K562 (cell line): Measurements from ENCODE around the gene KLK10. TPM values are rescaled to one million over a fixed set of nuclear protein-coding genes. Genes with fewer than 3 reads are reported as not detected.

Experiments
- ASH1L ChIP-seq: fragments of 450-650 bp; IDR thresholded peaks from 2 replicates; pipeline ENCODE4 v1.6.1; 2018; ENCODE audit warnings: borderline replicate concordance, mild to moderate bottlenecking, low read depth; ENCODE audit not compliant: partially characterized antibody
- BMI1 ChIP-seq: fragments of 150-350 bp; IDR thresholded peaks from 2 replicates; pipeline ENCODE4 v1.6.1; 2014; ENCODE audit warnings: low read length
- DDX20 ChIP-seq: fragments of 450-650 bp; IDR thresholded peaks from 2 replicates; pipeline ENCODE4 v1.6.1; 2016; ENCODE audit warnings: missing genetic modification characterization, low read depth, mild to moderate bottlenecking, missing compliant biosample characterization, moderate library complexity
- FIP1L1 ChIP-seq: fragments of 200-400 bp; formaldehyde crosslinking; IDR thresholded peaks from 2 replicates; pipeline ENCODE4 v1.6.1; 2018; ENCODE audit warnings: mild to moderate bottlenecking, low read depth, low read length; ENCODE audit not compliant: poor library complexity, severe bottlenecking
- HINFP ChIP-seq: fragments of 450-650 bp; conservative IDR thresholded peaks from 2 replicates; pipeline ENCODE4 v1.6.1; 2016; ENCODE audit warnings: missing genetic modification characterization, low read depth, mild to moderate bottlenecking, control low read depth, missing compliant biosample characterization
- KDM1A ChIP-seq, 2 experiments: fragments of 450-650 bp; IDR thresholded peaks; 2 replicates each; pipeline ENCODE4 v1.6.1; 2016; ENCODE audit warnings: mild to moderate bottlenecking in 2 of 2
- KHSRP ChIP-seq: fragments of 450-650 bp; IDR thresholded peaks from 2 replicates; pipeline ENCODE4 v1.6.1; 2017
- MEF2D ChIP-seq: conservative IDR thresholded peaks from 2 replicates; pipeline ENCODE4 v1.6.1; 2016; ENCODE audit warnings: low read depth, missing genetic modification characterization, missing compliant biosample characterization
- MYNN ChIP-seq, 2 experiments: sonication (generic); formaldehyde crosslinking in 1 of 2; IDR thresholded peaks; 2 replicates each; pipeline versions ENCODE4 v1.5.0 to v1.6.1; 2016 to 2020; ENCODE audit warnings: antibody characterized with exemption in 1 of 2, missing genetic modification reagents in 1 of 2
- NEUROD1 ChIP-seq: fragments of 150-350 bp; IDR thresholded peaks from 2 replicates; pipeline ENCODE4 v1.6.1; 2014; ENCODE audit warnings: borderline replicate concordance, low read length, low read depth; ENCODE audit not compliant: partially characterized antibody
- NR2C1 ChIP-seq, 2 experiments: fragments of 450-650 bp; IDR thresholded peaks; 2 replicates each; pipeline ENCODE4 v1.6.1; 2017; ENCODE audit warnings: mild to moderate bottlenecking in 2 of 2, antibody characterized with exemption in 1 of 2, inconsistent platforms in 1 of 2, missing compliant biosample characterization in 1 of 2, missing genetic modification characterization in 1 of 2
- RBM15 ChIP-seq: fragments of 200-400 bp; formaldehyde crosslinking; IDR thresholded peaks from 2 replicates; pipeline ENCODE4 v1.6.1; 2018; ENCODE audit warnings: mild to moderate bottlenecking, low read length, moderate library complexity; ENCODE audit not compliant: insufficient read depth
- SAFB2 ChIP-seq: fragments of 200-400 bp; formaldehyde crosslinking; IDR thresholded peaks from 2 replicates; pipeline ENCODE4 v1.6.1; 2018; ENCODE audit warnings: borderline replicate concordance, low read length, low read depth, moderate library complexity; ENCODE audit not compliant: severe bottlenecking
- SMARCA4 ChIP-seq: fragments of 450-650 bp; IDR thresholded peaks from 2 replicates; pipeline ENCODE4 v1.6.1; 2016
- TEAD1 ChIP-seq, 2 experiments: fragments of 450-650 bp in 1 of 2; sonication (generic) in 1 of 2; formaldehyde crosslinking; IDR thresholded peaks; 2 replicates each; pipeline versions ENCODE4 v1.4.0 to v1.8.0; 2020 to 2022; ENCODE audit warnings: mild to moderate bottlenecking in 2 of 2, missing genetic modification reagents in 1 of 2
- ZNF395 ChIP-seq: fragments of 200-800 bp; sonication (Bioruptor generic); IDR thresholded peaks from 2 replicates; pipeline ENCODE4 v1.6.1; 2017; ENCODE audit warnings: missing genetic modification characterization, missing compliant biosample characterization
- ZNF778 ChIP-seq: fragments of 450-650 bp; formaldehyde crosslinking; IDR thresholded peaks from 2 replicates; pipeline ENCODE4 v1.4.0; 2020; ENCODE audit warnings: mild to moderate bottlenecking, moderate library complexity
- ZNF785 ChIP-seq: fragments of 250-450 bp; sonication (Bioruptor Pico); IDR thresholded peaks from 2 replicates; pipeline ENCODE4 v1.4.0; 2020; ENCODE audit warnings: mild to moderate bottlenecking
- polyA plus RNA-seq, 8 experiments: library from polyadenylated mRNA; depleted of rRNA in 4 of 8; stranded (reverse) in 5 of 8; unstranded in 3 of 8; fragments of >200 nt; fragmentation: Nextera tagmentation in 2 of 8; fragmentation: Illumina TruSeq in 1 of 8; extraction: Ambion mirVana in 2 of 8; extraction: Trizol in 1 of 8; gene quantifications; 2 replicates each; pipeline versions ENCODE4 v1.2.1 to v1.2.3, GENCODE V29; 2011 to 2014; ENCODE audit warnings: inconsistent platforms in 1 of 8, missing spikeins in 1 of 8
- total RNA-seq, 7 experiments: library from RNA; depleted of rRNA in 6 of 7; stranded (reverse); fragments of >200 nt in 6 of 7; fragmentation: Illumina TruSeq in 2 of 7; extraction: Trizol in 2 of 7; gene quantifications; 2 replicates each; pipeline versions ENCODE4 v1.2.1 to v1.2.3, GENCODE V29; 2011 to 2021; ENCODE audit warnings: low replicate concordance in 1 of 7
- TF ChIP-seq, protein P1 (sequence below): fragments of 150-350 bp; conservative IDR thresholded peaks from 2 replicates; pipeline ENCODE4 v1.6.1; 2014; ENCODE audit warnings: low read length
- TF ChIP-seq, protein P2 (sequence below): fragments of 450-650 bp; IDR thresholded peaks from 2 replicates; pipeline ENCODE4 v1.6.1; 2016
- TF ChIP-seq, protein P3 (sequence below): sonication (generic); formaldehyde crosslinking; IDR thresholded peaks from 2 replicates; pipeline ENCODE4 v1.8.0; 2022; ENCODE audit warnings: mild to moderate bottlenecking, missing genetic modification reagents

KLK10 gene
- total and polyA plus RNA-seq, 9 of the 15 experiments (the other 6 are each of a cell fraction or from before 2014, with no cell fraction given), result 0.11 TPM; not detected in 8

GRCh38 chr19:51029718-51030117, 10.2 kb upstream of the KLK10 start (continued):
- TF ChIP-seq, protein P1, sequence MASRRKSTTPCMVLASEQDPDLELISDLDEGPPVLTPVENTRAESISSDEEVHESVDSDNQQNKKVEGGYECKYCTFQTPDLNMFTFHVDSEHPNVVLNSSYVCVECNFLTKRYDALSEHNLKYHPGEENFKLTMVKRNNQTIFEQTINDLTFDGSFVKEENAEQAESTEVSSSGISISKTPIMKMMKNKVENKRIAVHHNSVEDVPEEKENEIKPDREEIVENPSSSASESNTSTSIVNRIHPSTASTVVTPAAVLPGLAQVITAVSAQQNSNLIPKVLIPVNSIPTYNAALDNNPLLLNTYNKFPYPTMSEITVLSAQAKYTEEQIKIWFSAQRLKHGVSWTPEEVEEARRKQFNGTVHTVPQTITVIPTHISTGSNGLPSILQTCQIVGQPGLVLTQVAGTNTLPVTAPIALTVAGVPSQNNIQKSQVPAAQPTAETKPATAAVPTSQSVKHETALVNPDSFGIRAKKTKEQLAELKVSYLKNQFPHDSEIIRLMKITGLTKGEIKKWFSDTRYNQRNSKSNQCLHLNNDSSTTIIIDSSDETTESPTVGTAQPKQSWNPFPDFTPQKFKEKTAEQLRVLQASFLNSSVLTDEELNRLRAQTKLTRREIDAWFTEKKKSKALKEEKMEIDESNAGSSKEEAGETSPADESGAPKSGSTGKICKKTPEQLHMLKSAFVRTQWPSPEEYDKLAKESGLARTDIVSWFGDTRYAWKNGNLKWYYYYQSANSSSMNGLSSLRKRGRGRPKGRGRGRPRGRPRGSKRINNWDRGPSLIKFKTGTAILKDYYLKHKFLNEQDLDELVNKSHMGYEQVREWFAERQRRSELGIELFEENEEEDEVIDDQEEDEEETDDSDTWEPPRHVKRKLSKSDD, result no peak
- TF ChIP-seq SAFB2 (no peak), ZNF395 (CRISPR knock-in tag) (no peak), NEUROD1 (peak; percentile 24), TEAD1 (CRISPR knock-in tag; IDR thresholded peaks at IDR 0.05) (no peak), HINFP (tag) (no peak), SMARCA4 (no peak), ASH1L (peak; percentile 69), KDM1A (IDR thresholded peaks at IDR 0.05) (no peak), ZNF785 (CRISPR knock-in tag) (no peak), FIP1L1 (no peak), KHSRP (no peak), RBM15 (no peak), NR2C1 (IDR thresholded peaks at IDR 0.05) (no peak), NR2C1 (tag; IDR thresholded peaks at IDR 0.05) (no peak), DDX20 (tag) (no peak), MEF2D (tag) (no peak), BMI1 (no peak), MYNN (IDR thresholded peaks at IDR 0.05) (no peak), MYNN (CRISPR knock-in tag; IDR thresholded peaks at IDR 0.05) (no peak), ZNF778 (CRISPR knock-in tag) (no peak)
- TF ChIP-seq, protein P2, sequence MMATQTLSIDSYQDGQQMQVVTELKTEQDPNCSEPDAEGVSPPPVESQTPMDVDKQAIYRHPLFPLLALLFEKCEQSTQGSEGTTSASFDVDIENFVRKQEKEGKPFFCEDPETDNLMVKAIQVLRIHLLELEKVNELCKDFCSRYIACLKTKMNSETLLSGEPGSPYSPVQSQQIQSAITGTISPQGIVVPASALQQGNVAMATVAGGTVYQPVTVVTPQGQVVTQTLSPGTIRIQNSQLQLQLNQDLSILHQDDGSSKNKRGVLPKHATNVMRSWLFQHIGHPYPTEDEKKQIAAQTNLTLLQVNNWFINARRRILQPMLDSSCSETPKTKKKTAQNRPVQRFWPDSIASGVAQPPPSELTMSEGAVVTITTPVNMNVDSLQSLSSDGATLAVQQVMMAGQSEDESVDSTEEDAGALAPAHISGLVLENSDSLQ, result peak; percentile 88
- TF ChIP-seq, protein P3, sequence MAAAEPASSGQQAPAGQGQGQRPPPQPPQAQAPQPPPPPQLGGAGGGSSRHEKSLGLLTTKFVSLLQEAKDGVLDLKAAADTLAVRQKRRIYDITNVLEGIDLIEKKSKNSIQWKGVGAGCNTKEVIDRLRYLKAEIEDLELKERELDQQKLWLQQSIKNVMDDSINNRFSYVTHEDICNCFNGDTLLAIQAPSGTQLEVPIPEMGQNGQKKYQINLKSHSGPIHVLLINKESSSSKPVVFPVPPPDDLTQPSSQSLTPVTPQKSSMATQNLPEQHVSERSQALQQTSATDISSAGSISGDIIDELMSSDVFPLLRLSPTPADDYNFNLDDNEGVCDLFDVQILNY (CRISPR knock-in tag), result no peak
